Measurements from ENCODE around the gene ARVCF. TPM values are rescaled to one million over a fixed set of nuclear protein-coding genes. Genes with fewer than 3 reads are reported as not detected.

Gene ARVCF
- polyA plus RNA-seq (ENCODE audit: insufficient read length in 3 of 3), result 10 to 100 TPM; 17.3 to 30.7 (median 26.0) TPM
- long read RNA-seq, donor 1, result 0 reads
- long read RNA-seq, donor 2, result 0 reads
- long read RNA-seq, donor 3, result 0 reads
- long read RNA-seq, donor 4, result 0 reads
- long read RNA-seq, donor 5, partial matches to known transcripts, result 0 of 2 reads
- long read RNA-seq, donor 5, other reads (novel, unspliced or antisense), result 0 of 2 reads
- long read RNA-seq, donor 6, partial matches to known transcripts, result 0 of 2 reads
- long read RNA-seq, donor 6, other reads (novel, unspliced or antisense), result 0 of 2 reads
- long read RNA-seq, donor 7, result 0 reads
- long read RNA-seq, donor 8, result 0 reads
- long read RNA-seq, donor 9, partial matches to known transcripts, result 0 of 1 reads
- long read RNA-seq, donor 9, other reads (novel, unspliced or antisense), result 0 of 1 reads
- long read RNA-seq, donor 10, result 0 reads
- long read RNA-seq, donor 11, result 0 reads
- long read RNA-seq, donor 12, result 0 reads
- long read RNA-seq, donor 13, partial matches to known transcripts, result 0 of 1 reads
- long read RNA-seq, donor 13, other reads (novel, unspliced or antisense), result 0 of 1 reads
- long read RNA-seq, donor 14, partial matches to known transcripts, result 0 of 1 reads
- long read RNA-seq, donor 14, other reads (novel, unspliced or antisense), result 0 of 1 reads
- long read RNA-seq, donor 15, partial matches to known transcripts, result 69 of 138 reads
- long read RNA-seq, donor 15, other reads (novel, unspliced or antisense), result 69 of 138 reads
- long read RNA-seq, donor 16, partial matches to known transcripts, result 5 of 8 reads
- long read RNA-seq, donor 16, other reads (novel, unspliced or antisense), result 0 of 8 reads

DNA sequence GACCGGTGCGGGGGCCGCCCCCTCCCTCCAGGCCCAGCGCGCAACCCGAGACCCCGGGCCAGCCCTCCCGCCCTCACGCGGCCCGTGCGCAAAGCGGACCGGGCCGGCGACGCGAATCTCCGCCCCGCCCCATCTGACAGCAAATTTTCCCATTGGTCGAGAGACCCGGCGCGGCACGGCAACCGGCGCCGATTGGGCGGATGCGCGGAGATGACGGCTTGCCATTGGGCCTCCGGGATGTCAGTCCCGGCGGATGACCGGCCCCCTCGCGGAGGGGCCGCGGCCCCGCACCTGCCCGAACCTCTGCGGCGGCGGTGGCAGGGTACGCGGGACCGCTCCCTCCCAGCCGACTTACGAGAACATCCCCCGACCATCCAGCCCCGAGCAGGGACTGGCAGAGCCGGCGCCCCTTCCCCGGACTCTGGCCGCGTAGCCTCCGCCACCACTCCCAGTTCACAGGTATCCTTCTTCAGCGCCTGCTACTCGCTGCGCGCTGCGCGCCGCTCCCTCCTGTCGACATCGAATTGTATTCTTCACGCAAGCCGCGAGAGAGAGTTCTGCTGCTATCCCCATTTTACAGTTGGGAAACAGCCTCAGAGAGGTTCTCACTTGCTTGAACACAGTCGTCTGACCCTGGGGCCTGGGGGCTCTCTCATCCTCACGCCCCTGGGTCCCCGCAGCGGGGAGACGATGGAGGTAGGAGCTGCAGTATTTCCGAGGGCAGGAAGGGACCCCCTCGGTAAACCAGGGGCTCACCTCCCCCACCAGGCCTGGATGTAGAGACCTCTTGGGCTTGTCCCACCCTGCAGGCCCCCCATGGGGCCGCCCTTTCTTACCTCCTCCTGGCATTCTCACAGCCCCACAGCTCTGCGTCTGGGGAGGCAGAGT is at the start of gene ARVCF:
Gene ARVCF (minus strand): TSS at position 90 of the 888 bp plus-strand sequence. CDS start 26,029 bp downstream, outside the sequence.
- peak; percentile 66 to 84 (median 76) for DNase-seq (ENCODE audit: extremely low read depth in 1 of 11, low read depth in 9 of 11, low spot score in 4 of 11)

GRCh38 chr22:20065896-20066616 is 49.4 kb upstream of the ARVCF start:
- no peak for DNase-seq (ENCODE audit: extremely low read depth in 1 of 11, low read depth in 9 of 11, low spot score in 4 of 11)

- DNase-seq (ENCODE audit: extremely low read depth in 1 of 11, low read depth in 9 of 11, low spot score in 4 of 11), result no peak
These were observed 48.1 kb upstream of the ARVCF start for GRCh38 chr22:20064545-20065262.

DNA sequence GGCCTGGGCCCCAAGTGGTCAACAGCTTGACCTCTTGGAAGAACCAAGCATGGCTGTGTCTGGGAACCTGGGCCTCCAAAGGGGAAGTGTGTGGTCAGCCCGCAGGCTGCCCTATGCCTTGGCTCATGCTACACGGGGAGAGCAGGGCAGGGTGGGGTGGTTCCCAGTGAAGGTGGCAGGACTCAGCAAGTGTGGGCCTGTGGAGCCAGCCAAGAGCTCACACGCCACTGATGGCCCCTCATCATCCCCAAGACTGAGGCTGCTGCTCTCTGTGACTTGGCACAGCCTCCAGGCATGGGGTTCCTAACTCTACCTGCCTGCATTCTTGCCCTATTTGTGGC is 47.5 kb upstream of the ARVCF start:
- DNase-seq (ENCODE audit: extremely low read depth in 1 of 11, low read depth in 9 of 11, low spot score in 4 of 11), result no peak

- peak in 1 of 11 donors; percentile 15 for DNase-seq (ENCODE audit: extremely low read depth in 1 of 11, low read depth in 9 of 11, low spot score in 4 of 11)
These were observed 46.9 kb upstream of the ARVCF start for GRCh38 chr22:20063271-20064139.

GRCh38 chr22:20062766-20063083 is 46.1 kb upstream of the ARVCF start:
- DNase-seq (ENCODE audit: extremely low read depth in 1 of 11, low read depth in 9 of 11, low spot score in 4 of 11), result no peak

DNA sequence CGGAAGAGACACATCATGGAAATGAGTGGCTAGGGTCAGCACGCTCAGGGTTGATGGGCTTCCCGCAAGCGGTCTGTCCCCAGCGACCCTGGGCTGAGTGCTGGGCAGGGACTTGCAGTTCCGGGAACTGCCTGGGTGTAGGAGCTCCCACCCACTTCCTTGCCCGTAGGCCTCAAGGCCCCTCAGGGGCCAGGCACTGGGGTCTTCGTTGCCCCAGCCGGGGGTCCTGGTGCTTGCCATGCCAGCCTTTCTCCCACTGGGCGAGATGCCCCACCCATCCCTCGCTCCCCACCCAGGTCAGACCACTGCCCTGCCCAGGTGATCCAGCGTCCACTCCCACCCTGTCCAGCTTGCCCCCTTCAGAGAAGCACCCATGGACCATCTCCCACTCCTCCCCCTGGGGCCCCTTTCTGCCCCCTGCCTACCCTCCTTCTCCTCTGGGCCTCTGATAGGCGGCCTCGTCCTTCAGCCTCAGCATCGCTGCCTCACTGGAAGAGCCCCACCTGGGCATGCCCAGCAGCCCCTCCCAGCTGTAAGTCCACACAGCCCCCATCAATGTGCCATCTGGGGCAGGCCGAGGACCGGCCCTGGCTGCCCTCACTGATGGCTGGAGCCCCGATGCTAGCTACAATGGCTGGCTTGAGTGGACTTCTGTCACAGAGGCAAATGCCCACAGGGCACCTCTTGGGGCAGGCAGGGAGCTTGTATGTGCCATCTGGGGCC is 45.6 kb upstream of the ARVCF start:
- DNase-seq (ENCODE audit: extremely low read depth in 1 of 11, low read depth in 9 of 11, low spot score in 4 of 11), result no peak

GRCh38 chr22:20061481-20061861 is 44.8 kb upstream of the ARVCF start:
- DNase-seq (ENCODE audit: extremely low read depth in 1 of 11, low read depth in 9 of 11, low spot score in 4 of 11), result no peak

DNA sequence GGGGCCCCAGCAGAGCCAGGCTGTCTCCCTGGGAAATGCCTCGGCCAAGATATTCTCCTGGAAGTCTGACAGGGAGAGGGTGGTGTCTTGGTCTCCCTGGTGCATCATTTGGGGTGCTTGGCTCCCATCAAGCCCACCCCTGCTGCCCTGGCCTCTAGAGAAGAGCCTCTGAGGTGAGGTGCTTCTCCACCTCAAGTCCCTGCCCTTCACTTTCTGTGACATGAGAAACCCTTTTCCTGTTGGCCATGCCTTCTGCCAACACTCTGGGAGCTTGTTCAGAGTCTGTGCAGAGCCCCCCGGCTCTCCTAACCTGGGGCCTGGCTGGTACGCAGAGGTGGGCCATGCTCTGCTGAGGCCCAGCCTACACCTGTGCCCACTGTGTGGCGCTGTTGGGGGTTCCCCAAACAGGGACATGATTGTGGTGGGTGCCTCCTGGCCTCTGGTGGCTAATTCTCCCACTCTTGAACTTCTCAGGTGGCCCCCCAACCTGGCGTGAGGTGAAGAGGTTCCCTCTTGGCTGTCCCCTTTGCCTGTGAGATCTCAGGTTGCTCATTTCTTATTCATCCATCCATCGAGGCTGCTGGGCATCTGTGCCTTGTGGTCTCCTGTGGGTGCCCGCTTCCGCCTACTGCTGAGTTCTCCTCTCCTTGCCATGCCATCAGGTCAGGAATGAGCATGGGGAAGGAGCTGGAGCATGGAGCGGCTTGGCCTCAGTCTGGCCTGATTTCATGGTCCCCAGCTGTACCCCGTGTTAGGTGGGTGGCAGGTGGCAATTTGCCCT is 44.3 kb upstream of the ARVCF start:
- DNase-seq (ENCODE audit: extremely low read depth in 1 of 11, low read depth in 9 of 11, low spot score in 4 of 11), result no peak

GRCh38 chr22:20058989-20059770 is 42.6 kb upstream of the ARVCF start:
- no peak for DNase-seq (ENCODE audit: extremely low read depth in 1 of 11, low read depth in 9 of 11, low spot score in 4 of 11)

GRCh38 chr22:20057596-20058268 is 41.1 kb upstream of the ARVCF start:
- DNase-seq (ENCODE audit: extremely low read depth in 1 of 11, low read depth in 9 of 11, low spot score in 4 of 11), result no peak

DNA sequence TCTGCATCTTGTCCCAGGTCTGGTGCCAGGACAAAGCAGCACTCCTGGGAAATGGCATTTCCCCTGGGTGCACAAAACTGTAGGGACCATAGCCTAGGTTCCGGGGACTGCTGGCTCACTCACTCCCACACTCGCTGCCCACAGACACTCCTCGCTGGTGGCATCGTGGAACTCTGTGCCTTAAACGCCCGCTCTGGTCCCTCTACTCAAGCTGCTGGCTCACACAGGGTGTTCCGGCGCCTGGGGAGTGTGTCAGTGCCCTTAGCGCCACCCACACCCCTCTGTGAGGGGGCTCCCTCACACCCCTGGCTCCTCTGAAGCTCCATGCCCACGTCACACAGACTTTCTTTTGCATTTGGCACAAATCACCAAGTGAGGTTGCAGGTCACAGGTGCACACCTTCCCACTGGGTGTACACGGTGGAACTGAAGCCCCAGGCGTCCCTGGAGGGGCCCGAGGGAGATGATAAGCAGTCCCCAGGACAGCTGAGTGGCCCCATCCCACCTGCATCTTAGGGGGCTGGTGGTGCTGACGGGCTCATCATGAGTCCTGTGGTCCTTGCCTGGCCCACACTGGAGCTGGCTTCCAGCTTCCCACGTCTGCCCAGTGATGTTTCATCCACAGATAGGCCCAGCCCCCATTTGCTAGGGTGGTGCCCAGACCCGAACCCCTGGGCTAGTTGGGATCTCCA is 40.2 kb upstream of the ARVCF start:
- DNase-seq (ENCODE audit: extremely low read depth in 1 of 11, low read depth in 9 of 11, low spot score in 4 of 11), result no peak

- no peak for DNase-seq (ENCODE audit: extremely low read depth in 1 of 11, low read depth in 9 of 11, low spot score in 4 of 11)
These were observed 39.5 kb upstream of the ARVCF start for GRCh38 chr22:20056161-20056560.

GRCh38 chr22:20055654-20056053 is 39.0 kb upstream of the ARVCF start:
- no peak for DNase-seq (ENCODE audit: extremely low read depth in 1 of 11, low read depth in 9 of 11, low spot score in 4 of 11)
